KBM-7 (cell line): ENCODE measurements around the gene KDM2A.

Source experiments
- DNase-seq: peaks from one replicate; pipeline ENCODE4 v3.0.0-alpha.2; 2015
- in situ Hi-C: fragments of 300-500 bp; cut with MboI; formaldehyde crosslinking; loops from 2 replicates; pipeline ENCODE4 v1.14.3; 2020; ENCODE audit warnings: low sequenced_read_pairs, low pct_unique_long_range_greater_than_20kb, mixed read lengths

KDM2A gene

GRCh38 chr11:67278135-67278938 is 159.3 kb downstream of the KDM2A start:
- in situ Hi-C loops = no loop called here
- no peak for DNase-seq

DNA sequence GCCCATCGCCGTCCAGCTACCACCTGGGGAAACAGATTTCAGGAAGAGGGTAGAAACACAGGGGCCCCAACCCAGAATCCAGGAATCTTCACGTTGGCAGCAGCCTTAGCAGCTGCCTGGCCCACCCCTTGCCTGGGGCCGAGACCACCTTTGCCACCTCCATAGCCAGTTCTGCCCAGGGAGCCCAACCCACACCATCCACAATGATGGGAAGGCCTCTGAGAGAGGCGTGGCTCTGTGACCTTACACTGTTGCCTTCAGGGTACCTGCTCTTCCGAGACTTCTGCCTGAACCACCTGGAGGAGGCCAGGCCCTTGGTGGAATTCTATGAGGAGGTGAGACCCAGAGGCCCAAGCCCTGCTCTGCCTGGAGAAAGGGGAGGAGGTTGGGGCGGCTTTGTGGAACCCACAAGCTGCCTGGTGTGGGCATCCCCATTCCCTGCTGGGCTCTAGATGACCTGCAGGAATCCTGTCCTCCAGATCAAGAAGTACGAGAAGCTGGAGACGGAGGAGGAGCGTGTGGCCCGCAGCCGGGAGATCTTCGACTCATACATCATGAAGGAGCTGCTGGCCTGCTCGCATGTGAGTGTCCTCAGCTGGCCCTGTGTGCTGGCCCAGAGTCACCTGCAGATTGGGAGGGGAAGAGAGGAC is 160.0 kb downstream of the KDM2A start:
- in situ Hi-C loops = no loop called here
- DNase-seq = no peak

GRCh38 chr11:67279589-67280340 is 160.7 kb downstream of the KDM2A start:
- in situ Hi-C loops = no loop called here
- no peak for DNase-seq

DNA sequence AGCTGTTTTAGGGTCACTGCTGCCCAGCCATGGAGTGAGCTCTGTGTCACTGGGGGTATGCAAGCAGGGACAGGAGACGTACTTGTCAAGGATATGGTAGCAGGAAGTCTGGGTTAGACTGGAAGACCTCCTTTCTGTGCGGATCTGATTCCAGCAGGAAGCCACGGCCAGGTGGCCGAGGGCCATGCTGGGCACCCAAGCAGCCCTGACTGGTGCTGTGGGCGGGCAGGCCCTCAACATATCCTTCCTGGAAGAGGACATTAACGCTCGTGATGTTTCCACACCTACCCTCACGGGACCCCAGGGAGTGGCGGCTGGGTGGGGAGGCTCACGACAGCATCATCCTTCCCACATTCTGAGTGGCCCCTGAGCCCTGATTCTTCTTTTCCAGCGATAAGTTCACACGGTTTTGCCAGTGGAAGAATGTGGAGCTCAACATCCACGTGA is 161.3 kb downstream of the KDM2A start:
- in situ Hi-C loops = no loop called here
- no peak for DNase-seq

DNA sequence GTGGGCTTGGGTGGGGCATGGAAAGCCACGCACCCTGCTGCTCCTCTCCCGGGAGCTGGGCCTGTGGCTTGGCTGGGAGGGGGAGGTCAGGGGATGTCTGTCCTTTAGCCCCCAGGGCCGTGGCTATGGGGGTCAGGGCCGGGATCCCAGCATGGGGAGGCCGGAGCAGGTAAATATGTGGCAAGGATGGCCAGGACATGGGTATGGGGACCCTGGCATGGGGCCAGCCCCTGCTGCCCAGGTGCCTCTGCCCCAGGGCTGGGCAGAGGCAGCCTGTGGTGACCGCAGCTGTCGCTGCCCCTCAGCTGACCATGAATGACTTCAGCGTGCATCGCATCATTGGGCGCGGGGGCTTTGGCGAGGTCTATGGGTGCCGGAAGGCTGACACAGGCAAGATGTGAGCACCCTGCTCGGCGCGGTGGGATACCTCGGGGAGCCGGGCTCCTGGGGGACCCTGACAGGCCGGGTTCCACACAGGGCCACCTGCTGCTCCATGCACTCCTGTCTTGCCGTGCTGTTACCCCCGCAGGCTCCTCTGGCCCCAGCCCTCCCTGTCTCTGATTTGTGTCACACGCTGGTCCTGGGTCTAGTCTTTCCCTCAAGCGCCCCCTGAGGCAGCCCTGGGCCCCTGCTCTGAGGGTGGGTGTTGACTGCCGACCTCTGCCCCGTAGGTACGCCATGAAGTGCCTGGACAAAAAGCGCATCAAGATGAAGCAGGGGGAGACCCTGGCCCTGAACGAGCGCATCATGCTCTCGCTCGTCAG is 161.9 kb downstream of the KDM2A start:
- in situ Hi-C loops = no loop called here

GRCh38 chr11:67281552-67282150 is 162.6 kb downstream of the KDM2A start:
- DNase-seq = no peak
- in situ Hi-C loops = no loop called here

More for the DNA sequence above, 161.9 kb downstream of the KDM2A start:
- DNase-seq = no peak

DNA sequence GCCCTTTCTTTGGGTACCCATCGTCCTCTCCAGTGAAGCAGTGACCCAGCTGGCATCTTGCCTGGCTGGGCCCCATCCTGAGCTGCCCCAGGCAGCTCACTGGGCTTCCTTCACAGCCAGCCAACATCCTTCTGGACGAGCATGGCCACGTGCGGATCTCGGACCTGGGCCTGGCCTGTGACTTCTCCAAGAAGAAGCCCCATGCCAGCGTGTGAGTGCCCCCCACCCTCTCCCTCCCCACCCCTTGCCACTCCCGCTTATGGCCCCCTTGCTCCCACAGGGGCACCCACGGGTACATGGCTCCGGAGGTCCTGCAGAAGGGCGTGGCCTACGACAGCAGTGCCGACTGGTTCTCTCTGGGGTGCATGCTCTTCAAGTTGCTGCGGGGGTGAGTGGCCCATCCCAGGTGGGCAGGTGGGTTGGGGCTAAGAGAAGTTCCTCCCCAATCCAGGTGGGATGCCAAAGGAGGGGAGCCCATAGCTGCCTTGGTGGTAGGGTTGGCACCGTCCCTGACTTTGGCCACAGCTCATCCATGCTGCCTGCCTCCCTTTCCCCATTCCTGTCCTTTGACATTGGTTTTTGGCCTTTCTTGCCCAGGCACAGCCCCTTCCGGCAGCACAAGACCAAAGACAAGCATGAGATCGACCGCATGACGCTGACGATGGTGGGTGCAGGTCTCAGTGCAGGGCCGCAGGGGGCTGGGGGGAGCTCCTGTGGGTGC is 163.3 kb downstream of the KDM2A start:
- in situ Hi-C loops = no loop called here
- DNase-seq = no peak

- DNase-seq = no peak
- in situ Hi-C loops = no loop called here
These were observed 163.9 kb downstream of the KDM2A start for GRCh38 chr11:67282876-67283371.

- in situ Hi-C loops = no loop called here
- no peak for DNase-seq
These were observed 164.5 kb downstream of the KDM2A start for GRCh38 chr11:67283481-67283963.

DNA sequence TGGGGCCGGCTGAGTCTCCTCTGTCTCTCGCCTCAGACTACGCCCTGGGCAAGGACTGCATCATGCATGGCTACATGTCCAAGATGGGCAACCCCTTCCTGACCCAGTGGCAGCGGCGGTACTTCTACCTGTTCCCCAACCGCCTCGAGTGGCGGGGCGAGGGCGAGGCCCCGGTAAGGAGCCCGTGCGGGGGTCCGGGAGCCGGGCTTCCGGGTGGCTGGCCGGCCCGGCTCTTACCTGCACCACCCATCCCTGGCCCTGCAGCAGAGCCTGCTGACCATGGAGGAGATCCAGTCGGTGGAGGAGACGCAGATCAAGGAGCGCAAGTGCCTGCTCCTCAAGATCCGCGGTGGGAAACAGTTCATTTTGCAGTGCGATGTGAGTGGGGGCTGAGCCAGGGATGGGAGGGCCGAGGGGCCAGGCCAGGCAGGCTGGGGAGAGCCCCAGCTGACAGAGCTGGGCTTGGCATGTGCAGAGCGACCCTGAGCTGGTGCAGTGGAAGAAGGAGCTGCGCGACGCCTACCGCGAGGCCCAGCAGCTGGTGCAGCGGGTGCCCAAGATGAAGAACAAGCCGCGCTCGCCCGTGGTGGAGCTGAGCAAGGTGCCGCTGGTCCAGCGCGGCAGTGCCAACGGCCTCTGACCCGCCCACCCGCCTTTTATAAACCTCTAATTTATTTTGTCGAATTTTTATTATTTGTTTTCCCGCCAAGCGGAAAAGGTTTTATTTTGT is 165.9 kb downstream of the KDM2A start:
- in situ Hi-C loops = no loop called here
- DNase-seq = no peak

GRCh38 chr11:67285541-67286498 is 166.8 kb downstream of the KDM2A start:
- in situ Hi-C loops = no loop called here

GRCh38 chr11:67286621-67287333 is 167.7 kb downstream of the KDM2A start:
- DNase-seq = no peak
- in situ Hi-C loops = no loop called here

More at GRCh38 chr11:67285541-67286498, 166.8 kb downstream of the KDM2A start:
- DNase-seq = no peak

DNA sequence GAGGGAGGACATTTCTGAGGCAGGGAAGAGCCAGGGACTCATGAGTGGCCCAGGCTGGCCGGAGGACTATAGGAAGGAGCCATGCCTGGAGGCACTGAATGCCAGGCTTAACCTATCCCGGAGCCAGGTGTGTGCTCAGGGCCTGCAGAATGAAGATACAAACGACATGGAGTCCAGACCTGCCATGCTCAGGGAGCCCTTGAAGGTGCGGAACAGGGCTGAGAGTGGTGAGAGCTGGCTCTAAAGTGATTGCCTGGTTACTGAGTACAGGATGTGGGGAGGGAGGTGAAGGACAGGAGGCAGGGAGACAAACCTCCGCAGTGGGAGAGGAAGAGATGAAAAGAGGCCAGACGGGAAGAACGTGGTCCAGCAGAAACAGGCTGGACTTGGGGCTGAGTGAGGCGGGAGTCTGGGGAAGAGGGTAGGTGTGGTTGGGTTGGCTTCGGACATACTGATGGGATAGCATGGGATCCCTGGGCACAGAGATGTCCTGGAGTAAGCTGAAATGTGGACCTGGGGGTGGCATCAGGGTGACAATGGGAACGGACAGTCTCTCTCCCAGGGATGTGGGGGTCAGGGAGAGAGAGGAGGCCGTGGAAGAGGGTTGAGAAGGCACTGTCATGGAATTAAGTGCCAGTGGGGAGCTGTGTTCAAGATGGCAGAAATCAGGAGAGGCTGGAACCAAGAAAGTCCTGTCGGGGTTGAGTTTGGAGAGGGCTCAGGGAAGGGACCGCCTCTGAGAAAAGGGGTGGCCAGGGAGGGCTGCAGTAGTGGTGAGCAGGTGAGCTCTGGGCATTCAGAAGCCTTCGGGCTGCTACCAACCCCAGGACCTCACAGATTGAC is 168.5 kb downstream of the KDM2A start:
- DNase-seq = no peak
- in situ Hi-C loops = no loop called here

- in situ Hi-C loops = no loop called here
- no peak for DNase-seq
These were observed 169.1 kb downstream of the KDM2A start for GRCh38 chr11:67288198-67288451.
